T47D (cell line): ENCODE data around the gene TPCN2.

Source experiments
- DNase-seq, 2 experiments: peaks; one replicate each; pipeline versions ENCODE4 v3.0.0 to v3.0.0-alpha.2; 2011 to 2012; ENCODE audit warnings: low read depth in 1 of 2, low spot score in 1 of 2
- JUND ChIP-seq: IDR thresholded peaks from 2 replicates; pipeline ENCODE4 v1.6.1; 2012; ENCODE audit warnings: low read depth
- in situ Hi-C: cut with HindIII; loops from 2 replicates; pipeline ENCODE4 v1.10.0; 2016; ENCODE audit warnings: low sequenced_read_pairs, low pct_unique_long_range_greater_than_20kb

TPCN2 gene

DNA sequence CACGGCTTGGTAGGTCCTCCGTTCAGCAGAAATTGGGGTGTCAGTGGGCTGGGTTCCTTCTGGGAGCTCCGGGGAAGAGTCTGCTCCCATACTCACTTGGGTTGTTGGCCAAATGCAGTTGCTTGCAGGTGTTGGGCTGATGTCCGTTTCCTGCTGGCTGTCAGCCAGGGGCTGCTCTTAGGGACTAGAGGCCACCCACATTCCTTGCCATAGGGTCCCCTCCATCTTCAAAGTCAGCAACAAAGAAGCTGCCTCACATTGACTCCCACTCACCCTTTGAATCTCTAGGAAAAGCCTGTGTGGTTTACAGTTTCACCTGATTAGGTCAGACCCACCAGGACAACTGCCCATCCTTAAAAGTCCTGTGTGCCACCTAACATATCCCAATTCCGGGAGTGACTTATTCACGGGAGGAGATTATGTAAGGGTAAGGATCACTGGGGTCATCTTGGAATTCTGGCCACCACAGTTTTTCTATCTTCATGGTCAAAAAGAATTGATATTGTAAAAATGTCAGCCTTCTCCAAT lies 43.0 kb downstream of the TPCN2 start:
- DNase-seq: no peak
- in situ Hi-C loops: no loop called here
- TF ChIP-seq JUND: no peak

DNA sequence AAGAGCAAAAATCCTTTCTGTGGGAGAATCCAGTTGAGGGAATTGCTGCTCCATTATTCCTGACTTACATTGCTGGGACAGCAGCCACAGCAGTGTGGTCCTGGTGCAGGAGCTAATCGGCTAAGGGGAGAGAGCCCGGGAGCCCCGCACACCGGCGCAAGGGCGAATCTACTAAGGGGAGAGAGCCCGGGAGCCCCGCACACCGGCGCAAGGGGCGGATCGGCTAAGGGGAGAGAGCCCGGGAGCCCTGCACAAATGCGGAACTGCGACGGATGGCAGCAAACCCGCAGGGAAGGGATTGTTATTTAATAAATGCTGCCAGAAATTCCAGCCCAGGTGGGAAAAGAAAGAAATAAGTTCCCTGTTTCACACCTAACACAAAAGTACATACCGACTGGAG lies 43.5 kb downstream of the TPCN2 start:
- DNase-seq: no peak
- no peak for TF ChIP-seq JUND
- in situ Hi-C loops: no loop called here

DNA sequence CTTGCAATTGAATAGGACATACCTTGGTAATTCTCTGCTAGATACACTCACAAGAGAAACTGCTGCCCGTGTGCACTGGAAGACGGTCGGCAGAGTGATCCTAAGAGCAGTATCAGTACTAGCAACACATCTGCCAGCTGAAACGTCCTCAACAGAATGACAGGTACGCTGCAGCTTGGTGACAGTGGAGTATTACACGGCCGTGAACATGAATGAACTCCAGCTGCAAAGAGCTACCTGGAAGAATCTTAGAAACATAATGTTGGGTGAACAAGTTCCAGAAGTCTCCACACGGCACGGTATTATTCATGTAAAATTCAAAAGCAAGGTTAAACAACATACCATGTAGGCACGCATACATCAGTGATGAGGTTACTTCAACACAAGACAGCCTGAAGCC lies 44.4 kb downstream of the TPCN2 start:
- no peak for TF ChIP-seq JUND
- in situ Hi-C loops: no loop called here
- DNase-seq: no peak

DNA sequence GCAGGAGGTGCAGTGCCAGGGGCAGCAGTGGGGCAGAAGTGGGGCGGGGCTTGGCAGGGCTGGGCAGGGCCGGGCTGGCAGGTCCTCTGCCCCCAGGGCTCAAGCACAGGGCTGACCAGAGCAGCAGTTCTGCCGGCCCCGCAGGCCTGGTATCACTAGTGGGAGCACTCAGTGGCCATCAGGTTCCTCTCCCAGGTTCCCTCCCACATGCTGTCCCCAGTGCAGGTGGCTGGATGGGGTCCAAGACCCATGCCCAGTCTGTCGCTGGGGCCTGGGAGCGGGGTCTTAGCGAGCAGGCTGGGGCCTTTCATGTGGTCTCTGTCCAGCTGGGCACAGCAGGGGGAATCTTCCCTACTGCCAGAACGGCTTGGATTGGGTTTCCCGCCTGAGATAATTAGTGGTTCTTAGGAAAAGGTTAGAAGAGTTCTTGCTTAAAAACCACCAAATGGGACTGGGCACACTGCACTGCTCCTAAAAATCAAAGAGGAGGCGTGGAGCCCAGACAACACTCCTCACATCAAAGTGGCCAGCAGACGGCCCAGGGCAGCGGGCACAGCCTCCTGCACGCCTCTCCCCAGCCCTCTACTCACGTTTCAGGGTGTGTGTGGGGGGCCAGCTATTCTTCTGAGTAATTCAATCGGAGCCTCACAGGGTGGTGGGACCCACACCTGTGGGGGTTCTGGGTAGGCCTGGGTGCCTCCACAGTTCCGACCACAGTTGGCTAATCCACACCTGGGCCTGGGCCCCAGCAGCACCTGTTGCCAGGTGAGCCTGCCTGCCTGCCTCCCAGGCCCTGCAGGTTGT lies 45.6 kb downstream of the TPCN2 start:
- TF ChIP-seq JUND: no peak
- DNase-seq: no peak
- in situ Hi-C loops: no loop called here

DNA sequence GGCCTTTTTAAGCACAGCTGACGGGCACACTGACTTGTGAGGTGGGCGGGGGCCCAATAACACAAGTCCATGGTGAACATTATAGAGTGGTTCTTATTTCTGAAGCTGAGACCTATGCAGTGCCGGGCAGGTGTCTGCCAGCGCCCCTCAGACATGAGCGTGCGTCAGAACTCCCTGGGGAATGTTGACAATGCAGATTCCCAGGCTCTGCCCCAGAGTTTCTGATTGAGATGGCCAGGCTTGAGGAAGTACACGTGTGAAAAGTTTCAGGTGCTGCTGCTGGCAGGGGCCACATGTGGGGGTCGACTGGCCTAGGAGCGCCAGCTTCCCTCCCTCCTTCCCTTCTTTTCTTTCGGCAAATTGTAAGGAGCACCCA lies 46.2 kb downstream of the TPCN2 start:
- in situ Hi-C loops: no loop called here

DNA sequence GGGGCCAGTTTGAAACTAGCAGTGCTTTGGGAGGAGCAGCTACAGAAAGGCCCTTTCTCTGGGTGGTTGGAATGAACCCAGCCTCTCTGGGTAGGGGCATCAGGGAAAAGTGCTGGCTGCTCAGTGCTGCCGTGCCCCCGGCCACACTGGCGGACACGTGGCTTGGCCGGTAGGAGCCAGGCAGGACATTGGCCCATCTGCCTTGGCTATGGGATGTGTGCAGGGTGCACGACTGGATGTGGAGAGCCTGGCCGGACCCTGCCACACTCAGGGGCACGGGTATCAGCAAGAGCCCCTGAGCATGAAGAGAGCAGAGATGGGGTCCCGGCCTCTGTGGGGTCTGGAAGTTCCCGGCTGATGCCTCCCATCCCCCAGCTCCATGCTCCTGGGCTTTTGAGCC lies 46.6 kb downstream of the TPCN2 start:
- TF ChIP-seq JUND: no peak
- in situ Hi-C loops: no loop called here
- DNase-seq: no peak

More for the DNA sequence above, 46.2 kb downstream of the TPCN2 start:
- no peak for TF ChIP-seq JUND
- DNase-seq: no peak

DNA sequence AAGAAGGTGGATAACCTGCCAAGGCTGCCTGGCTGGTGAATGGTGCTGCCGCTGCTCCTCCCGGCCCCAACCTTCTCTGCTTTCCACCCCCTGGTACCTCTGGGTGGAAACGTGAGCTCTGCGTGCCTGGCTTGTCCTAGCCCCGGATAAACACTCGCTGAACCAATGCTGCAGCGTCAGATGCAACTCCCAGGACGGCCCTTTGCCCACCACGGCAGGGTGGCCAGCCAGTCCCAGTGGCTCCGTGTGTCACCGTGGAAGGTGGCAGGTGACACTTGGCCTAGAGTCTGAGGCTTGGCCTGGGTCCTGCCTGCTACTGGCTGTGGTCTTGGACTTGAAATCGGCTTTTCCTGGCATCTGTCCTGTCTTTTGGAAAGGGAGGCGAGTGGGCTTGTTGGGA lies 47.7 kb downstream of the TPCN2 start:
- no peak for TF ChIP-seq JUND
- no peak for DNase-seq
- in situ Hi-C loops: no loop called here

DNA sequence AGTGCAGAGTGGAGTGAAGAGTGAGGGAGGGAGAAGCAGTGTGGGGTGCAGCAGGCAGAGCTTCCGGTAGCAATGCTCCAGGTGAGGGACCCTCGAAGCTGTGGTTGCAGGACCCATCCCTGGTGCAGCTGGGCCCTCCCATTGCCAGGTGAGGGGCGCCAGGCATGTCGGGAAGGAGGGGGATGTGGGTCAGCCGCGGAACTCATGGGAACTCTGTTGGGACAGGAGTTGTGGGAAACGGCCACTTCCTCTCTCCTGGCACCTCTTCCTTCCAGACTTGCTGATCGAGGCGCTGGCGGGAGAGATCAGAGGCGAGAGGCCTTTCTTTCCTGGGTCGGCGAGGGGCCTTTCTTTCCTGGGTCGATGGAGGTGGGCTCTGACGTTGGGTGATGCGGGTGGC lies 48.5 kb downstream of the TPCN2 start:
- no peak for TF ChIP-seq JUND
- no peak for DNase-seq
- in situ Hi-C loops: no loop called here

DNA sequence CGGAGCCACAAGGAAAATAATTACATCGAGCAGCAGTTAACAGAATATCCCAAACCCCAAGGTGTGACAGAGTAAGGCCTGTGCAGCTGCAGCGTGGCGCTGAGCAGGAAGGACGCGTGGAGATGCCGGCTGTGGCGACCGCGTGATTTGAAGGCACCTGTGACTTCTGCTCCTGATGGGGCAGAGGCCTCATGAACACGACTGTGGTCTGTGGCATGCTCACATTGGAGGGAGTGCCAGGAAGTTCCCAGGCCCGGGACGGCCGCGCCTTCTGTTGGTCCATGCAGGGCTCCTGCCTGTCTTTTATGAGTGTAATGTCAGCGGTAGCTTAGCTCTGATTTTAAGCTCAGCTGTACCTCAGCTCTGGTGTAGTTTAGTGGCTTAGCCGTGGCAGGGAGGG lies 50.4 kb downstream of the TPCN2 start:
- in situ Hi-C loops: no loop called here
- no peak for DNase-seq
- no peak for TF ChIP-seq JUND

DNA sequence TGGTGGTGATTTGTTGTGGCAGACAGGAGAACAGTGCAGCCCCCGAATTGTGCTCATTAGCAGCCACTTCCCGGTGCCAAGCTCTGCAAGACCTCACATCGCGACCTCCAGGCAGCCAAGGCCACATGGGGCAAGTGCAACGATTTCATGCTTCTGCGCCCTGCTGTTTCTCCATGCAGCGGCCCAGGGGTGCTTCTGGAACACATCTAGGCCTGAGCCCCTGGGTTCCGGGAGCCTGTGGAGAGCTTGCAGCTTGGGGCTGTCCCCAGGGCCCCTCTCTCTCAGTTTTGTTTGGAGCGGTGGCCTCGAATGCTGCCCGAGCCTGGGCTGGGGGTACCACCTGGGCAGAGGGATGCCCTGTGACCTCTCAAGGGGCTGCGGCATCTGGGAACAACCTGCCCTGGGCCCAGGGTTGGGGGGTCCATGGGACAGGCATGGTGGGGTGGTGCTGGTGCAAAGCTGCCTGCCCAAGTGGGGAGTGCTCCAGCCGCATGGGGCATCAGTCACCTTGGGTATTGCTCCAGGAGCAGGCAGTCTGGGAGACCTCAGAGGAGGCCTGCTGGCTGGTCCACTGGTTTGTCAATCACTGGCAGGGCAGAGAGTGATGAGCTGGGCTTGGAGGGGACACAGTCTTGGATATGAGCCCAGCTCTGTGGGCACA lies 51.9 kb downstream of the TPCN2 start:
- no peak for DNase-seq
- in situ Hi-C loops: loop anchor here (25.0 kb wide), 1 partner anchor 562 kb away; no protein-coding TSS in a partner anchor
- no peak for TF ChIP-seq JUND

DNA sequence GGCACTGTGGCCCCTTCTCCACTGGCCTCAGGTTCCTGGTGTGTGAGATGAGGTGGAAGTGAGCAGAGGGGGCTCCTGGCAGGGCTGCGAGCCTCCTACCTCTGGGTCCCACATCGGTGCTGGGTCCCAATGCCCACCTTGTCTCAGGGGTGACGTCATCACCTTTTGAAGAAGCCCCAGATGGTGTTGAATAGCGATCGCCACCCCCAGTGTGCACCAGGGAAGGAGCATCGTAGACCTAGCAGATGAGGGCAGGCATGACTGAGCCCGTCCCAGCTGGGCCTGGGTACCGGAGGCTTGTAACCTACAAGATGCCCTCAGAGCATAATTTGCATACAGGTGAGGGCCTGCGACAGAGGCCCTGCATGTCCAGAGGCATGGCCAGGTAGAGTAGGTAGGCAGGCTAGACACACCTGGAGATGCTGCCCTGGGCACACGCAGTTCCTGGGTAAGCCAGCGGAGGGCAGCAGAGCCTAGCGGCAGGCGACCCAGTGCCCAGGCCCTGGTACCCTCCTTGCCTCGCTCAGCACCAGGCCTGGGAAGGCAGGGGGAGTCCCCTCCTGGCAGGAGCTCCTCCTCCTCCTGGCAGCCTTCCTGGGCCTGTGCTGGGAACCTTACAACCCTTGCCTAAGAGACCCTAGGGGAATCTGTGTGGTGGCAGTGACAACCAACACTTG lies 52.5 kb downstream of the TPCN2 start:
- no peak for TF ChIP-seq JUND
- in situ Hi-C loops: loop anchor here (25.0 kb wide), 1 partner anchor 561 kb away; no protein-coding TSS in a partner anchor
- DNase-seq: peak; percentile 86 to 92

DNA sequence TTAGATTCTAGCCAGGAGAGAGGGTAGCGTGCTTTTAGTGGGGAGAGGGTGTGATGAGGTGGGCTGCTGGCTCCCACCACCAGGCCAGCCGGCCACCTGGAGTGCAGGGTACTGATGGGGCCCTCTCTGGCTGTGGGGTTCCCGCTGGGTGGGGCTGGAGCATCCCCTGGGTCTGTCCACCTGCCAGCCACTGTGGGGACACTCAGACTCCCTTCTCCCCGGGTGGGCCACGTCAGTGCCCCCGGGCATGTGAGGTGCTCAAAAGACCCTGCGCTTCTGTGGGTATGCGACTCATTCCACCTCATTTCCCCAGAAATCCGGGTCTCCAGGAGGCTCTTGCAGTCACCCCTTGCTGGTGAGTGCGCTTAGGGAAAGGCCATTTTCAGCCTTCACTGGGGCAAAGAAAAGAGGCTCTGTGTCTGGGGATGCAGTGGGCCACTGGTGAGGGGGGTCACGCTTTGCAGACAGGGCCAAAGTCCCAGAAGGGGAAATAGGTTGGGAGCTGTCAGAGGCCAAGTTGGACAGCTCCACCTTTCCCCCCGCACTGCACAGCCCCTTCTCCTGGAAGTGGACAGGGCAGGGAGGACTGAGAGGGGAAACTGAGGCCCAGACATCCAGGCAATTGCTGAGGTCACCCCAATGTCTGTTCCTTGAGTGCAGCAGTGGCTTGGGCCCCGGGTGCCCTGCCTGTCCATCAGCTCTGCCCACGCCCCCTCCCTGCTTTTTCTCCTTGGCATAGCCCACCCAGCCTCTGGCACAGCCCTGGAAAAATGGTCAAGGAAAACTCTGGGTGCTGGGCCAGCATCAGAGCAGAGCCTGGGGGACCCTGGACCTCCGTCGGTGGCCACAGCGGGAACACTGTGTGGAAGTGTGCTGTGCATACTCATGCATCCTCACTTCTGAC lies 53.3 kb downstream of the TPCN2 start:
- DNase-seq: no peak
- in situ Hi-C loops: loop anchor here (25.0 kb wide), 1 partner anchor 560 kb away; no protein-coding TSS in a partner anchor
- TF ChIP-seq JUND: no peak
